IPS DF 4.7 (cell line): ENCODE data around the gene USP8.
"Not testable (repeated sequence)": the region's sequence is repeated elsewhere in the genome, so short reads cannot be mapped to it uniquely, and the experiment has no call there.

Source experiments
- DNase-seq: peaks from one replicate; pipeline ENCODE4 v3.0.0-alpha.2; 2013; ENCODE audit warnings: low spot score; ENCODE audit errors: extremely low read depth

Gene USP8

GRCh38 chr15:50440932-50441331 is 16.7 kb downstream of the USP8 start:
- DNase-seq = no peak

GRCh38 chr15:50452927-50453326 is 28.7 kb downstream of the USP8 start:
- DNase-seq = no peak

- no peak for DNase-seq
Measured at GRCh38 chr15:50458348-50459112, 34.3 kb downstream of the USP8 start.

- DNase-seq = no peak
Measured at GRCh38 chr15:50463423-50464358, 39.5 kb downstream of the USP8 start.

GRCh38 chr15:50471072-50471471 is 46.9 kb downstream of the USP8 start:
- no peak for DNase-seq

- DNase-seq = no peak
Measured at GRCh38 chr15:50476143-50476542, 51.9 kb downstream of the USP8 start.

GRCh38 chr15:50484781-50485180 is 60.6 kb downstream of the USP8 start:
- DNase-seq = no peak

GRCh38 chr15:50485389-50485788 is 61.2 kb downstream of the USP8 start:
- no peak for DNase-seq

- DNase-seq = no peak
Measured at GRCh38 chr15:50487287-50487686, 63.1 kb downstream of the USP8 start.

- no peak for DNase-seq
Measured at GRCh38 chr15:50493625-50494024, 69.4 kb downstream of the USP8 start.

- DNase-seq = not testable (repeated sequence)
Measured at GRCh38 chr15:50494547-50494946, 70.3 kb downstream of the USP8 start.

GRCh38 chr15:50496692-50497091 is 72.5 kb downstream of the USP8 start:
- DNase-seq = no peak

GRCh38 chr15:50500352-50500751 is 76.1 kb downstream of the USP8 start:
- no peak for DNase-seq

GRCh38 chr15:50501815-50502214 is 77.6 kb downstream of the USP8 start:
- DNase-seq = no peak

- no peak for DNase-seq
Measured at GRCh38 chr15:50503144-50503543, 78.9 kb downstream of the USP8 start.

GRCh38 chr15:50505656-50506055 is 81.5 kb downstream of the USP8 start:
- DNase-seq = not testable (repeated sequence)

- no peak for DNase-seq
Measured at GRCh38 chr15:50506121-50506520, 81.9 kb downstream of the USP8 start.

- DNase-seq = no peak
Measured at GRCh38 chr15:50513001-50513400, 88.8 kb downstream of the USP8 start.

GRCh38 chr15:50519740-50520425 is 95.7 kb downstream of the USP8 start:
- no peak for DNase-seq

- no peak for DNase-seq
Measured at GRCh38 chr15:50523851-50524251, 99.6 kb downstream of the USP8 start.

GRCh38 chr15:50531163-50531562 is 107.0 kb downstream of the USP8 start:
- DNase-seq = no peak

GRCh38 chr15:50531766-50532165 is 107.6 kb downstream of the USP8 start:
- no peak for DNase-seq
